NB4 (cell line): Measurements from ENCODE around the gene ABCC8.

Experiments used
- DNase-seq: peaks from one replicate; pipeline ENCODE4 v3.0.0; 2010; ENCODE audit warnings: low read depth
- H3K4me3 ChIP-seq: one replicate; pipeline ENCODE4 v1.5.1; 2011; ENCODE audit warnings: mild to moderate bottlenecking, low read depth, low read length, moderate library complexity
- MYC ChIP-seq: IDR thresholded peaks from 2 replicates; pipeline ENCODE4 v1.6.1; 2011; ENCODE audit warnings: low read depth, low read length
- POLR2A ChIP-seq: IDR thresholded peaks from 2 replicates; pipeline ENCODE4 v1.6.1; 2011; ENCODE audit warnings: mild to moderate bottlenecking; ENCODE audit not compliant: insufficient read length; ENCODE audit errors: extremely low read depth
- TF ChIP-seq, protein P1 (sequence below): IDR thresholded peaks from 2 replicates; pipeline ENCODE4 v1.6.1; 2011; ENCODE audit warnings: low read depth, low read length
- TF ChIP-seq, protein P2 (sequence below): IDR thresholded peaks from one replicate; pipeline ENCODE4 v1.5.1; 2012; ENCODE audit warnings: low read depth, low read length

The ABCC8 gene

DNA sequence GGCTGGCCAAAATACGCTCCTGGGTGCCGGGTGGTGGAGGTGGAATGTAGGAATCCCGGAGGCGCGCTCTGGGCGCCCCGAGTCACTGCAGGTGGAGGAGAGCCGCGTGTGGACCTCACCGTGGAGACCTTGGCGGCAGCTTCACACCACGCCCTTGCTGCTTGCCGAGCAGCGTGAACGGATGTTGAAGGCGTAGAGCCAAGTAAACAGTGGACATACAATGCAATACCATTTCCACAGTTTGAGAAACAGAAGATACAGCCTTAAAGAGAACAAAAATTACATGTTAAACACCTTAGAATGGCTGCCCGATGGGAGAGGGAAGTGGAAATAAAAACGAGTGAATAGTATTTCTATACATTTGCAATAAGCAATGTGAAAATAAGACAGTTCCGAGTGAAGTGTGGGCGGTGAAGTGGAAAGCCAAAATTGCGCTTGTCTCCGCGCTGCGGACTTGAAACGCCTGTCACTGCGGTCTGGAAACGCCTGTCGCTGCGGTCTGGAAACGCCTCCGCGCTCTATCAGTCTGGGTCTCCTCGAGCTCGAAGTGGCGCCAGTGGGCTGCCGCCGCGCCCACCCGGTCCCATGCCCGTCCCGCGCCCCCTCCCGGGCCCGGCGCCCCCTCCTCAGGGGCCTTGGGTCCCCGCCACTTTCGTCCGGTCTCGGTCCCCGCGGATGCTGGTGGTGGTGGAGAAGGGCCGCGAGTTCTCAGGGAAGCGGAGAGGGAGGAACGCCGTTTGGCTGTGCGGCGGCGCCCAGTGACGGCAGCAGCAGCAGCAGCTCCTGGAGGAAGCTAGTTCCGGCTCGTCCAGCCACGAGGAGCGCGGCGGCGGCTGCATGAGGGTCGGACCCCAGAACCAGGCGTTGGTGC is 123.5 kb downstream of the ABCC8 start:
- H3K4me3 ChIP-seq = peak overlapping the region; percentile 86
- TF ChIP-seq, protein P1, sequence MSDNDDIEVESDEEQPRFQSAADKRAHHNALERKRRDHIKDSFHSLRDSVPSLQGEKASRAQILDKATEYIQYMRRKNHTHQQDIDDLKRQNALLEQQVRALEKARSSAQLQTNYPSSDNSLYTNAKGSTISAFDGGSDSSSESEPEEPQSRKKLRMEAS = peak; percentile 89
- TF ChIP-seq POLR2A (peak; percentile 59), MYC (peak; percentile 92)
- TF ChIP-seq, protein P2, sequence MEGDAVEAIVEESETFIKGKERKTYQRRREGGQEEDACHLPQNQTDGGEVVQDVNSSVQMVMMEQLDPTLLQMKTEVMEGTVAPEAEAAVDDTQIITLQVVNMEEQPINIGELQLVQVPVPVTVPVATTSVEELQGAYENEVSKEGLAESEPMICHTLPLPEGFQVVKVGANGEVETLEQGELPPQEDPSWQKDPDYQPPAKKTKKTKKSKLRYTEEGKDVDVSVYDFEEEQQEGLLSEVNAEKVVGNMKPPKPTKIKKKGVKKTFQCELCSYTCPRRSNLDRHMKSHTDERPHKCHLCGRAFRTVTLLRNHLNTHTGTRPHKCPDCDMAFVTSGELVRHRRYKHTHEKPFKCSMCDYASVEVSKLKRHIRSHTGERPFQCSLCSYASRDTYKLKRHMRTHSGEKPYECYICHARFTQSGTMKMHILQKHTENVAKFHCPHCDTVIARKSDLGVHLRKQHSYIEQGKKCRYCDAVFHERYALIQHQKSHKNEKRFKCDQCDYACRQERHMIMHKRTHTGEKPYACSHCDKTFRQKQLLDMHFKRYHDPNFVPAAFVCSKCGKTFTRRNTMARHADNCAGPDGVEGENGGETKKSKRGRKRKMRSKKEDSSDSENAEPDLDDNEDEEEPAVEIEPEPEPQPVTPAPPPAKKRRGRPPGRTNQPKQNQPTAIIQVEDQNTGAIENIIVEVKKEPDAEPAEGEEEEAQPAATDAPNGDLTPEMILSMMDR = no peak
- peak; percentile 88 for DNase-seq

DNA sequence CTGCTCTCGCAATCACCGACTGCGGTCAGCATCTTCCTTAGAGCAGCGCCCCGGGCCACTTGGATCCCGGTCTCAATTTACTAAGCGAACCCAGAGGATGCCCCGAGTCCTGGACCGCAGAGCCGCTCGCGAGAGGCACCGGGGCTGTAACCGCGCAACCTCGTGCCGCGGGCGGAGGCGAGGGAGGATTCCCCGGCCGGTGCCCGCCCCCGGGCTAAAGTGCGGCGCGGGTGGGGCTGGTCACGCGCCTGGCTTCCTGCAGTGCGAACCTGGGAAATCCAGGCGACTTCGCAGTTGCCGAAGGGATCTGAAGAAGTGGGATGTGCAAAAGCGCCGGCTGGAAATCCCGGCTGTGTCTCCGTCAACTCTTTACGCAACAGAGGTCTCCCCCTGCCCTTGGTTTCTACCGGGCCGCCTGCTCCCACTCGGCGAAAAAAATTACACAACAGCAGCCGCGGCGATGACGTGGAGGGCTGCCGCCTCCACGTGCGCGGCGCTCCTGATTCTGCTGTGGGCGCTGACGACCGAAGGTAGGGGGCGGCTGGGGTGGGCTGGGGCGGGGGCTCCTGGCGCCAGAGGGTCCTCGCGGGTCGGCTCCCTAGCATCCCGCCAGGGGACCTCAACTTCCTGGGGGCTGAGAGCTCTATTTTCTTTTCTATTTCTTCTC is 125.0 kb downstream of the ABCC8 start, which contains the start of gene NCR3LG1:
Gene NCR3LG1, plus strand, starts transcription at position 291 of the 667 bp plus-strand sequence. Its CDS starts 170 bp downstream, at position 461.
- TF ChIP-seq, protein P2 = no peak
- peak; percentile 91 for TF ChIP-seq MYC
- TF ChIP-seq, protein P1 = peak; percentile 95
- peak; percentile 11 for TF ChIP-seq POLR2A
- peak; percentile 83 for DNase-seq
- H3K4me3 ChIP-seq = peak within 1 kb of the TSS; percentile 86

DNA sequence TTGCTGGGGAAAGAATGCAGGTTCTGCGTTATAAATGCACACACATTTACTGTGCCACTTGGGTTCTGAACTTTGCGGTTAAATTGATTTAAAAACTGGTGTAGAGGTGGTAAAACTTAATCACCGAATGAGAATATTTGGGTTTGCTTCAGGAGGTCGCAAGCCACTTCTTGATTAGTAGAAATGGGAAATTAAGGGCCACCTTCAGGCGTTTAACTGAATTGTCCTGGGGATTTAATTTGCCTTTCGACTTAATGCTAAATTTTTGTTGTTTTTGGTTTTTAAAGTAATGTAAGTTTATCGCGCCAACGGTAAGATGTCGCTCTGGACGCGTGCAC is 125.5 kb downstream of the ABCC8 start:
- TF ChIP-seq MYC = no peak
- TF ChIP-seq, protein P2 = peak; percentile 7
- TF ChIP-seq, protein P1 = no peak
- DNase-seq = no peak
- H3K4me3 ChIP-seq = peak overlapping the region; percentile 86

DNA sequence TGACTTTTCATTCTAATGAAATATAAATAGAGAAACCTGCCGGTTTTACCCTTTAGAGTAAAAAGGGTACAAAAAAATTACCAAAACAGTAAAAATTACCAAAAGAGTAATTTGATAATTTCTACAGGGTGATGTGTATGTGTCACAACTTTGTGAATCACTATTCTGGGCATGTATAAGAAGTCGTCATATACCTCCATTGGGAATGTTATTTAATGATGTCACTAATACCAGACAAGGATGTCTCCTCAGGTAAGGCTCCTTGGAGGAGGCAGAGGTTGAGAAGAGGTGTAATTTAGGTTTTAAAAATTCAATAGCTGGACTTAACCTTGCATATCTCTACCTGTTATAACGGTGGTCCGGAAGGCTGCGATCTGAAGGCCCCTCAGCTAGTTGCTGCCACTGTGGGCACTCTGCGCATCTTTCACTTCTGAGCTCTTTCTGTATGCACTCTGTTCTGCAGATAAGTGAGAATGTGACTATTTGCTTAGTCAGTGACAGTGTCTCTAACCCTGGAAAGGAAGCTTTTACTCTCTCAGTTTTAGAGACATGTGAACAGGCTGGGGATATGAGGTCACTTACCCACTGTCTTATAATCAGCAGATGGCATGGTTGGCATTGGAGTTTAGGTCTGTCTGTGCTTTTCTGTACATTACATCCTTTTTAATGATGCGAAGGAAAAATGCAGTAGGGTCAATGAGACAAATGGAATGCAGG is 126.0 kb downstream of the ABCC8 start:
- H3K4me3 ChIP-seq = no peak overlapping the region
- no peak for TF ChIP-seq MYC
- TF ChIP-seq POLR2A = no peak
- DNase-seq = peak; percentile 34

DNA sequence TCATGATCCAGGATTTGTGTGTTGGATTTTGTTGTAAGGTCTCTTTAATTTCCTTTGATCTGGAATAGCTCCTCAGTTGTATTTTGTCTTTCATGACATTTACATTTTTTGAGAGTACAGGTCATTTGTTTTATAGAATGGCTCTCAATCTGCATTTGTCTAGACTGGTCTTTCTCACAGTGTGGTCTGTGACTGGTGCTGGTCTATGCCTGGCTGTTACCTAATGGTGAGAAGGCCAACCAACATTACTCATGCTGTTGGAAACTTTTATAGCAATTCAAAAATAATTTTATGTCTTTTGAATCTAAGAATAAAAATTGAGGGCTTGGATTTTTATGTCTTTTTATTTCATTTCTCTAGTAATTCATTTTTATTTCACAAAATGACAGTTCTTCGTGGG is 129.0 kb downstream of the ABCC8 start:
- TF ChIP-seq, protein P2 = no peak
- TF ChIP-seq MYC = no peak
- TF ChIP-seq POLR2A = no peak
- TF ChIP-seq, protein P1 = no peak
- DNase-seq = no peak
- H3K4me3 ChIP-seq = no peak overlapping the region

DNA sequence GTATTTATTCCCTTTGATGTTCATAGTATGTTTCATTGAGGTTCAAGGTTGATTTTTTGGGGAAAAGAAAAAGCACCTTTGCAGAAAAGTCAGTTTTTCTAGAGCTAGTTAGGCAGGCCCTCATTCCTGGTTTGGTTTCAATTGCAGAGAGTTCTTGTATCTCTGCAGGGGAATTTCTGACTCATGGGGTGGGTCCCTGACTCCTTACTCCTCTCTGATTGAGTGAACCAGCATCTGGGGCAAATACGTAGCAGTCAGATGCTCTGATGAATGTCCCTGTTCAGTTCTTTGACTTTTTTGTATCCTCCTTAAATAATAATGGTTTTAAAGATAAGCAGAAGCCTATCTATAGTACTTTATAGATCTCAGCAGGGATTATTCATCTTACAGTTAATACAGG is 132.7 kb downstream of the ABCC8 start:
- H3K4me3 ChIP-seq = no peak overlapping the region
- TF ChIP-seq, protein P1 = no peak
- TF ChIP-seq MYC (no peak), POLR2A (no peak)
- TF ChIP-seq, protein P2 = no peak
- DNase-seq = no peak
